Progenitor cell of endocrine pancreas (in vitro differentiated cells): ENCODE measurements around the gene LY6G6C. TPM values are rescaled to one million over a fixed set of nuclear protein-coding genes. Genes with fewer than 3 reads are reported as not detected.

Experiments used
- DNase-seq: peaks from one replicate; pipeline ENCODE4 v3.0.0; 2021; ENCODE audit warnings: low spot score; ENCODE audit not compliant: unreplicated experiment
- H3K27ac Mint-ChIP-seq: 2 replicates; pipeline ENCODE4 v1.8.0; 2021; ENCODE audit warnings: mild to moderate bottlenecking, moderate library complexity, mixed read lengths
- H3K27me3 Mint-ChIP-seq: 2 replicates; pipeline ENCODE4 v1.8.0; 2021; ENCODE audit warnings: mixed read lengths
- H3K36me3 Mint-ChIP-seq: 2 replicates; pipeline ENCODE4 v1.8.0; 2022; ENCODE audit warnings: mixed read lengths; ENCODE audit not compliant: insufficient read depth
- H3K4me1 Mint-ChIP-seq: 2 replicates; pipeline ENCODE4 v1.8.0; 2021; ENCODE audit warnings: low read depth, mixed read lengths
- H3K4me3 Mint-ChIP-seq: 2 replicates; pipeline ENCODE4 v1.8.0; 2021; ENCODE audit warnings: low read depth, mild to moderate bottlenecking, moderate library complexity, mixed read lengths
- H3K9me3 Mint-ChIP-seq: 2 replicates; pipeline ENCODE4 v1.8.0; 2021; ENCODE audit warnings: low read depth, mixed read lengths
- CTCF ChIP-seq: fragments of 200-600 bp; sonication (generic); IDR thresholded peaks from one replicate; pipeline ENCODE4 v1.5.0; 2021; ENCODE audit warnings: antibody characterized with exemption, mild to moderate bottlenecking; ENCODE audit not compliant: unreplicated experiment
- total RNA-seq: library from RNA; stranded (reverse); gene quantifications from 2 replicates; pipeline ENCODE4 v1.2.1, GENCODE V29; 2021

LY6G6C gene
- total RNA-seq, 1 donor from 2014 or later = 0.60 TPM

DNA sequence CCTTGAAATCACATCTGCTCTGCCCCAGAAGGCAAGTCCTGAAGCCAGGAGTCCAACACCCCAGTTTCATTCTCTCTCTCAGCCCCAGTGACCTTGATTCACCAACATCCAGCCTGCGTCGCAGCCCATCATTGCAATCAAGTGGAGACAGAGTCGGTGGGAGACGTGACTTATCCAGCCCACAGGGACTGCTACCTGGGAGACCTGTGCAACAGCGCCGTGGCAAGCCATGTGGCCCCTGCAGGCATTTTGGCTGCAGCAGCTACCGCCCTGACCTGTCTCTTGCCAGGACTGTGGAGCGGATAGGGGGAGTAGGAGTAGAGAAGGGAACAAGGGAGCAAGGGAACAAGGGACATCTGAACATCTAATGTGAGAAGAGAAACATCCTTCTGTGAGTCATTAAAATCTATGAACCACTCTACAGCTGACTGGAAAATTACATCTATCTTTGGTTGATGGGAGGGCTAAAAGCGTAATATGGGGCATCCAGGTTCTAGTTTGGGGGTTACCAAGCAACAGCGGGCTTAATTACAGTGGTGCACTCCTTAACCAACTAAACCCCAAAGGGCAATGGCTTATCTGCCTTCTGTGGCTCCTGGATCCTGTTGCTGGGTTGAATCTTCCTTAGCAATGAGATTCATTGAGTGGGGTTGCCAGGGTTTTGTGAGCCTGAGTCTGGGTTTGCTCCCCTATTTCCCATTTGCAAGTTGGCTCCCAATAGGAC, 3.9 kb downstream of the LY6G6C start:
- H3K27ac Mint-ChIP-seq = no peak overlapping the region
- H3K36me3 Mint-ChIP-seq = no peaks in the 10 kb centered on the region
- TF ChIP-seq CTCF = peak; percentile 57
- H3K27me3 Mint-ChIP-seq = peaks cover 5% of the 10 kb centered on the region
- H3K4me3 Mint-ChIP-seq = no peak overlapping the region
- DNase-seq = peak; percentile 34
- no peaks in the 10 kb centered on the region for H3K9me3 Mint-ChIP-seq
- peaks cover 30% of the 10 kb centered on the region for H3K4me1 Mint-ChIP-seq

GRCh38 chr6:31715022-31715958, 6.3 kb downstream of the LY6G6C start, which contains the start of gene LY6G6D:
Gene LY6G6D, plus strand, starts transcription at chr6:31715348. Its CDS starts 8 bp downstream, at chr6:31715356.
- peaks cover 32% of the 10 kb centered on the region for H3K4me1 Mint-ChIP-seq
- no peak within 1 kb of the TSS for H3K4me3 Mint-ChIP-seq
- H3K27me3 Mint-ChIP-seq = peaks cover 11% of the 10 kb centered on the region
- no peaks in the 10 kb centered on the region for H3K36me3 Mint-ChIP-seq
- TF ChIP-seq CTCF = no peak
- DNase-seq = no peak
- H3K27ac Mint-ChIP-seq = peak within 1 kb of the TSS; percentile 88
- H3K9me3 Mint-ChIP-seq = no peaks in the 10 kb centered on the region

DNA sequence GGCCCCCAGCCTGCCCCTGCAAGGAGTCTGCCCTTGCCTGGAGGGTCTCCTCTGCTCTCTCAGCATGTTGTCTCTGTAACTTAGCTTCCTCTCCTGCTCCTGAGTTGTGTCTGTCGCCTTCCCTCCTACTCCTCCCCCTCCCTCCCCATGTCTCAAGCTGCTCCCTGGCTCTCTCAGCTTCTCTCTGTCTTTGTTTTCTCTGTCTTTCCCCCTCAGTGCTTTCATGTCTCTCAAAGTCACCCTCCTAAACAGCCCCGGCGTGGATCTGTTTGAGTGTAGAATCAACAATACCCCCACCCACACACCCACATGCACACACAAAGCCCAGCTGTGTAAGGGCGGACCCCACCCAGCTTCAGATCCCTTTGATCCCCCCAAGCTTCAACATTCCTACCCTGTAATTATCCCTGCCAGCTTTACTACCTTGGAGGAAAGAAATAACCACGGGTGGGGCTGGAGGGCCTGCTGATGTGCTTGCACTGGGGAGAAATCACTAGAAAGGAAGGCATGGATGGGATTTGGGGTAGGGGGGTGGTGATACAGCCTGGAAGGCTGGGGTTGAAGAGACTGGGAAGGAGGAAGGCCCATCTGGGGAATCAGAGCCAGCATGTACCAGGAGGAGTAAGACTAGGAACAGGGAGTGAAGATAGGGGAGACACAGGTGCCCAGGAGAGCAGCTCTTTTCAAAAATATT, 7.4 kb downstream of the LY6G6C start:
- Mint-ChIP-seq H3K4me1 (peaks cover 32% of the 10 kb centered on the region), H3K4me3 (no peak overlapping the region), H3K9me3 (no peaks in the 10 kb centered on the region), H3K27me3 (peaks cover 11% of the 10 kb centered on the region), H3K36me3 (no peaks in the 10 kb centered on the region), H3K27ac (peak overlapping the region; percentile 88)
- no peak for TF ChIP-seq CTCF
- no peak for DNase-seq

DNA sequence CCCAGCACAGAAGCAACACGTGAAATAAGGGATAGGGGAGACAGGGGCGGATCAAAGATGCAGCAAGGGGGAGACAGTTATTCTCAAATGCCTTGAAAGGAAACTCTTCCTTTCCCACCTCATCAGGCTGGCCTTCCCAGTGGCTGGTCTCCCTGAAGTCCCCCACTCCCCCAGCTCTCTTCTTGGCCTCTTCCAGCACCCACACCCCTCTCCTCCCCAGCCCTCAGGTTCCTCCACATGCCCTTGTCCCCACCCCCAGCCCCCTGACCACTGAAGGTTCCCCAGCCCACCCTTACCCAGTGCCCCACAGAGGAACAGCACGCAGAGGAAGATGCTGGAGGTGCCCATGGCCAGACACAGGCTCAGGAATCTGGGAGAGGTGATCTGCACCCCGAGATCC, 8.1 kb downstream of the LY6G6C start:
- H3K36me3 Mint-ChIP-seq = no peaks in the 10 kb centered on the region
- no peak for TF ChIP-seq CTCF
- no peak overlapping the region for H3K27ac Mint-ChIP-seq
- H3K4me1 Mint-ChIP-seq = peaks cover 27% of the 10 kb centered on the region
- no peaks in the 10 kb centered on the region for H3K9me3 Mint-ChIP-seq
- peaks cover 11% of the 10 kb centered on the region for H3K27me3 Mint-ChIP-seq
- no peak for DNase-seq
- no peak overlapping the region for H3K4me3 Mint-ChIP-seq

- no peak for DNase-seq
- Mint-ChIP-seq H3K27me3 (peaks cover 11% of the 10 kb centered on the region), H3K9me3 (no peaks in the 10 kb centered on the region), H3K4me3 (no peak overlapping the region), H3K36me3 (no peaks in the 10 kb centered on the region), H3K27ac (no peak overlapping the region), H3K4me1 (peaks cover 16% of the 10 kb centered on the region)
- TF ChIP-seq CTCF = no peak
These were observed 9.2 kb downstream of the LY6G6C start for GRCh38 chr6:31712296-31712695.
